GM12878 (cell line): ENCODE data around the gene MYBBP1A. TPM values are rescaled to one million over a fixed set of nuclear protein-coding genes. Genes with fewer than 3 reads are reported as not detected.

Experiments
- ATAC-seq: fragments of 200-7000 bp; cut with Tn5 transposase; 3 replicates; pipeline ENCODE4 v1.9.1; 2020; ENCODE audit warnings: mild to moderate bottlenecking, moderate library complexity
- BruUV-seq: library from RNA; stranded (reverse); fragments of 400-500 nt; replicated peaks from 2 replicates; lab custom pipeline; 2021; lab: Mats Ljungman, UMichigan
- CTCF ChIA-PET: fragments of 300-600 bp; sonication (Branson Sonifier 250); formaldehyde crosslinking; extraction: SDS; loops from one replicate; lab custom pipeline; 2021; ENCODE audit warnings: inconsistent platforms; lab: Yijun Ruan, JAX
- POLR2A ChIA-PET: fragments of 350-600 bp; formaldehyde crosslinking; extraction: SDS; loops from one replicate; lab custom pipeline; 2021; ENCODE audit warnings: inconsistent platforms; lab: Charles Lee
- RAD21 ChIA-PET: fragments of 300-600 bp; sonication (Branson Sonifier 250); formaldehyde crosslinking; loops from one replicate; lab custom pipeline; 2023; ENCODE audit warnings: antibody characterized with exemption; ENCODE audit not compliant: unreplicated experiment; lab: Charles Lee
- SMC1A ChIA-PET: fragments of 300-600 bp; sonication (Branson Sonifier 250); formaldehyde crosslinking; loops from one replicate; lab custom pipeline; 2023; ENCODE audit not compliant: unreplicated experiment, uncharacterized antibody; lab: Charles Lee
- DNase-seq: peaks from one replicate; pipeline ENCODE4 v3.0.0-alpha.2; 2011; ENCODE audit warnings: low read depth, low spot score
- FAIRE-seq: peaks from 3 replicates; lab custom pipeline; 2011; peaks lifted over from hg19 to GRCh38; lab: Jason Lieb, UNC
- H2AFZ ChIP-seq: 2 replicates; pipeline ENCODE4 v1.6.0; 2011; ENCODE audit warnings: low read depth, low read length, control low read depth; ENCODE audit not compliant: control insufficient read depth
- H3K27ac ChIP-seq: 2 replicates; pipeline ENCODE4 v1.5.1; 2011; ENCODE audit warnings: control low read depth; ENCODE audit not compliant: control insufficient read depth, insufficient read depth
- H3K27me3 ChIP-seq, 2 experiments: replicated peaks in 1 of 2; 2 replicates each; pipeline versions ENCODE4 v1.6.0 to v1.6.1; 2011; ENCODE audit warnings: low read length in 1 of 2; ENCODE audit not compliant: control insufficient read depth in 2 of 2, insufficient read depth in 2 of 2
- H3K36me3 ChIP-seq, 2 experiments: 2 replicates each; pipeline ENCODE4 v1.5.1; 2011; ENCODE audit warnings: low read length in 1 of 2; ENCODE audit not compliant: control insufficient read depth in 2 of 2, insufficient read depth in 2 of 2
- H3K4me1 ChIP-seq: 2 replicates; pipeline ENCODE4 v1.6.1; 2011; ENCODE audit warnings: mild to moderate bottlenecking, low read length, moderate library complexity, mixed read lengths; ENCODE audit not compliant: control insufficient read depth, insufficient read depth
- H3K4me2 ChIP-seq: 2 replicates; pipeline ENCODE4 v1.6.0; 2011; ENCODE audit warnings: control low read depth; ENCODE audit not compliant: control insufficient read depth, insufficient read depth
- H3K4me3 ChIP-seq: fragments of 200-600 bp; sonication (generic); 2 replicates; pipeline ENCODE4 v1.5.1; 2016
- H3K79me2 ChIP-seq: 2 replicates; pipeline ENCODE4 v1.6.0; 2011; ENCODE audit warnings: low read length; ENCODE audit not compliant: control insufficient read depth, insufficient read depth
- H3K9ac ChIP-seq: 2 replicates; pipeline ENCODE4 v1.8.0; 2011; ENCODE audit warnings: low read length, control low read depth, mixed read lengths; ENCODE audit not compliant: control insufficient read depth, insufficient read depth
- H3K9me3 ChIP-seq: replicated peaks from 3 replicates; pipeline ENCODE4 v1.5.1; 2011; ENCODE audit warnings: mild to moderate bottlenecking, low read length; ENCODE audit not compliant: control insufficient read depth, insufficient read depth
- H4K20me1 ChIP-seq: 2 replicates; pipeline ENCODE4 v1.6.0; 2011; ENCODE audit not compliant: control insufficient read depth, insufficient read depth
- CHD1 ChIP-seq: IDR thresholded peaks from 2 replicates; pipeline ENCODE4 v1.6.1; 2012; ENCODE audit warnings: low read depth, low read length, improper control_type of control experiment
- WGBS: methylation state at CpG from one replicate; pipeline ENCODE4 v1.1.6; 2016; ENCODE audit warnings: low lambda C conversion rate; ENCODE audit not compliant: insufficient replicate concordance, insufficient coverage; ENCODE audit errors: missing lambda C conversion rate; 5-methylcytosine and 5-hydroxymethylcytosine counted together
- in situ Hi-C: fragments of 300-500 bp; cut with MboI; formaldehyde crosslinking; loops from 9 replicates; pipeline ENCODE4 v1.14.3; 2018; ENCODE audit warnings: mixed read lengths
- intact Hi-C: fragments of 100-400 bp; cut with micrococcal nuclease; formaldehyde crosslinking; loops from one replicate; pipeline ENCODE4 v1.14.2; 2022; ENCODE audit not compliant: unreplicated experiment
- polyA plus RNA-seq, 11 experiments: library from polyadenylated mRNA; depleted of rRNA in 4 of 11; unstranded in 6 of 11; stranded (reverse) in 5 of 11; fragments of >200 nt; fragmentation: Nextera tagmentation in 4 of 11; fragmentation: Illumina TruSeq in 1 of 11; extraction: Ambion mirVana in 4 of 11; extraction: Trizol in 1 of 11; gene quantifications; 1 replicate in 1 of 11; 2 replicates in 10 of 11; pipeline versions ENCODE4 v1.2.1 to v1.2.3, GENCODE V29; 2011 to 2016; ENCODE audit warnings: inconsistent platforms in 2 of 11, missing spikeins in 2 of 11, low read depth in 1 of 11
- total RNA-seq, 4 experiments: library from RNA; depleted of rRNA in 3 of 4; stranded (reverse); fragments of >200 nt in 3 of 4; fragmentation: Illumina TruSeq in 1 of 4; extraction: Trizol in 1 of 4; gene quantifications; 2 replicates each; pipeline versions ENCODE4 v1.2.1 to v1.2.3, GENCODE V29; 2013 to 2021
- TF ChIP-seq, protein P1 (sequence below): fragments of 450-650 bp; formaldehyde crosslinking; IDR thresholded peaks from 2 replicates; pipeline ENCODE4 v1.4.0; 2022; ENCODE audit warnings: mild to moderate bottlenecking, moderate library complexity
- TF ChIP-seq, protein P2 (sequence below): fragments of 450-650 bp; IDR thresholded peaks from 2 replicates; pipeline ENCODE4 v1.6.1; 2016; ENCODE audit warnings: mild to moderate bottlenecking, moderate library complexity, borderline replicate concordance

The MYBBP1A gene
- total and polyA plus RNA-seq, 10 of the 15 experiments (the other 5 are each of a cell fraction or from before 2014, with no cell fraction given): 2.5 to 121 (median 71.6) TPM

GRCh38 chr17:4538236-4539002, 16.8 kb downstream of the MYBBP1A start:
- Histone ChIP-seq H3K4me2 (no peak overlapping the region), H3K36me3 (peaks cover 0 to 36% of the 10 kb centered on the region in 2 experiments; a peak in 3 of 4 replicates), H3K27ac (no peak overlapping the region), H3K79me2 (no peaks in the 10 kb centered on the region), H3K4me3 (no peak overlapping the region), H2AFZ (no peak overlapping the region), H3K4me1 (no peaks in the 10 kb centered on the region), H4K20me1 (no peaks in the 10 kb centered on the region), H3K27me3 (no peaks in the 10 kb centered on the region), H3K9me3 (no peaks in the 10 kb centered on the region), H3K9ac (no peak overlapping the region)
- no peak for FAIRE-seq
- ATAC-seq: no peak
- intact Hi-C loops: no loop called here
- WGBS: 84% methylated on average over 12 of the region's 13 CpGs
- ChIA-PET RAD21 (interaction anchor here (1.1 kb wide), 1 partner anchor 116 kb away, joined by 4 read pairs; no protein-coding TSS in a partner anchor), POLR2A (interaction anchor here (0.6 kb wide), 1 partner anchor 162 kb away, joined by 3 read pairs; no protein-coding TSS in a partner anchor), SMC1A (interaction anchor here (0.8 kb wide), 1 partner anchor 24 kb away, joined by 3 read pairs; no protein-coding TSS in a partner anchor), CTCF (interaction anchor here (1.0 to 1.7 kb wide), 2 partner anchors 28 to 118 kb away, joined by 3 to 4 read pairs; no protein-coding TSS in a partner anchor)
- in situ Hi-C loops: no loop called here
- no peak for DNase-seq
- BruUV-seq: no TSS peak
- no peak for TF ChIP-seq CHD1
- TF ChIP-seq, protein P1, sequence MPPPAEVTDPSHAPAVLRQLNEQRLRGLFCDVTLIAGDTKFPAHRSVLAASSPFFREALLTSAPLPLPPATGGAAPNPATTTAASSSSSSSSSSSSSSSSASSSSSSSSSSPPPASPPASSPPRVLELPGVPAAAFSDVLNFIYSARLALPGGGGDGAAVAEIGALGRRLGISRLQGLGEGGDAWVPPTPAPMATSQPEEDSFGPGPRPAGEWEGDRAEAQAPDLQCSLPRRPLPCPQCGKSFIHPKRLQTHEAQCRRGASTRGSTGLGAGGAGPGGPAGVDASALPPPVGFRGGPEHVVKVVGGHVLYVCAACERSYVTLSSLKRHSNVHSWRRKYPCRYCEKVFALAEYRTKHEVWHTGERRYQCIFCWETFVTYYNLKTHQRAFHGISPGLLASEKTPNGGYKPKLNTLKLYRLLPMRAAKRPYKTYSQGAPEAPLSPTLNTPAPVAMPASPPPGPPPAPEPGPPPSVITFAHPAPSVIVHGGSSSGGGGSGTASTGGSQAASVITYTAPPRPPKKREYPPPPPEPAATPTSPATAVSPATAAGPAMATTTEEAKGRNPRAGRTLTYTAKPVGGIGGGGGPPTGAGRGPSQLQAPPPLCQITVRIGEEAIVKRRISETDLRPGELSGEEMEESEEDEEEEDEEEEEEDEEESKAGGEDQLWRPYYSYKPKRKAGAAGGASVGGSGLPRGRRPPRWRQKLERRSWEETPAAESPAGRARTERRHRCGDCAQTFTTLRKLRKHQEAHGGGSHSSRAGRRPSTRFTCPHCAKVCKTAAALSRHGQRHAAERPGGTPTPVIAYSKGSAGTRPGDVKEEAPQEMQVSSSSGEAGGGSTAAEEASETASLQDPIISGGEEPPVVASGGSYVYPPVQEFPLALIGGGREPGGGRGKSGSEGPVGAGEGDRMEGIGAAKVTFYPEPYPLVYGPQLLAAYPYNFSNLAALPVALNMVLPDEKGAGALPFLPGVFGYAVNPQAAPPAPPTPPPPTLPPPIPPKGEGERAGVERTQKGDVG (CRISPR knock-in tag): no peak
- TF ChIP-seq, protein P2, sequence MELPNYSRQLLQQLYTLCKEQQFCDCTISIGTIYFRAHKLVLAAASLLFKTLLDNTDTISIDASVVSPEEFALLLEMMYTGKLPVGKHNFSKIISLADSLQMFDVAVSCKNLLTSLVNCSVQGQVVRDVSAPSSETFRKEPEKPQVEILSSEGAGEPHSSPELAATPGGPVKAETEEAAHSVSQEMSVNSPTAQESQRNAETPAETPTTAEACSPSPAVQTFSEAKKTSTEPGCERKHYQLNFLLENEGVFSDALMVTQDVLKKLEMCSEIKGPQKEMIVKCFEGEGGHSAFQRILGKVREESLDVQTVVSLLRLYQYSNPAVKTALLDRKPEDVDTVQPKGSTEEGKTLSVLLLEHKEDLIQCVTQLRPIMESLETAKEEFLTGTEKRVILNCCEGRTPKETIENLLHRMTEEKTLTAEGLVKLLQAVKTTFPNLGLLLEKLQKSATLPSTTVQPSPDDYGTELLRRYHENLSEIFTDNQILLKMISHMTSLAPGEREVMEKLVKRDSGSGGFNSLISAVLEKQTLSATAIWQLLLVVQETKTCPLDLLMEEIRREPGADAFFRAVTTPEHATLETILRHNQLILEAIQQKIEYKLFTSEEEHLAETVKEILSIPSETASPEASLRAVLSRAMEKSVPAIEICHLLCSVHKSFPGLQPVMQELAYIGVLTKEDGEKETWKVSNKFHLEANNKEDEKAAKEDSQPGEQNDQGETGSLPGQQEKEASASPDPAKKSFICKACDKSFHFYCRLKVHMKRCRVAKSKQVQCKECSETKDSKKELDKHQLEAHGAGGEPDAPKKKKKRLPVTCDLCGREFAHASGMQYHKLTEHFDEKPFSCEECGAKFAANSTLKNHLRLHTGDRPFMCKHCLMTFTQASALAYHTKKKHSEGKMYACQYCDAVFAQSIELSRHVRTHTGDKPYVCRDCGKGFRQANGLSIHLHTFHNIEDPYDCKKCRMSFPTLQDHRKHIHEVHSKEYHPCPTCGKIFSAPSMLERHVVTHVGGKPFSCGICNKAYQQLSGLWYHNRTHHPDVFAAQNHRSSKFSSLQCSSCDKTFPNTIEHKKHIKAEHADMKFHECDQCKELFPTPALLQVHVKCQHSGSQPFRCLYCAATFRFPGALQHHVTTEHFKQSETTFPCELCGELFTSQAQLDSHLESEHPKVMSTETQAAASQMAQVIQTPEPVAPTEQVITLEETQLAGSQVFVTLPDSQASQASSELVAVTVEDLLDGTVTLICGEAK: no peak
